Measurements from ENCODE around the gene FANCI.

DNA sequence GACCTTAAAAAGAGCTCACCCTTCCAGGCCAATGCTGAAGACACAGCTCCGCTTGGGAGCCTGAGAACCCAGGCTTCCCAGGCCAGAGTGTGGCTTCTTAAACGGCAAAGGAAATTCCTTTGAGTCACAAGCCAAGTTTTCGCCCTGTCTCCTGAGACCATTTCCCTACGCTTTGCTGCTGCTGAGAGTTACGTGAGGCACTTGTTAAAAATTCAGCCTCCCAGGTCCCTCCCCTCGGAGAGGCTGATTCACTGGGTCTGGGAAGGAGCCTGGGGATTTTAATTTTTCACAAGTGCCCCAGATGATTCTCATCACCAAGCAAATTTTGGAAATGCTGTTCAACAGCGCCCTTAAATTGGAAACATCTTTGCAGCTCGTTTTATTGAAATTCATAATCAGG is 47.9 kb upstream of the FANCI start:
- TF ChIP-seq CHD4 (IDR thresholded peaks at IDR 0.05; ENCODE audit: borderline replicate concordance, low read length): no peak
- no peak for TF ChIP-seq POLR2AphosphoS5 (IDR thresholded peaks at IDR 0.05; ENCODE audit: low read depth, low read length)
- TF ChIP-seq, protein P1, sequence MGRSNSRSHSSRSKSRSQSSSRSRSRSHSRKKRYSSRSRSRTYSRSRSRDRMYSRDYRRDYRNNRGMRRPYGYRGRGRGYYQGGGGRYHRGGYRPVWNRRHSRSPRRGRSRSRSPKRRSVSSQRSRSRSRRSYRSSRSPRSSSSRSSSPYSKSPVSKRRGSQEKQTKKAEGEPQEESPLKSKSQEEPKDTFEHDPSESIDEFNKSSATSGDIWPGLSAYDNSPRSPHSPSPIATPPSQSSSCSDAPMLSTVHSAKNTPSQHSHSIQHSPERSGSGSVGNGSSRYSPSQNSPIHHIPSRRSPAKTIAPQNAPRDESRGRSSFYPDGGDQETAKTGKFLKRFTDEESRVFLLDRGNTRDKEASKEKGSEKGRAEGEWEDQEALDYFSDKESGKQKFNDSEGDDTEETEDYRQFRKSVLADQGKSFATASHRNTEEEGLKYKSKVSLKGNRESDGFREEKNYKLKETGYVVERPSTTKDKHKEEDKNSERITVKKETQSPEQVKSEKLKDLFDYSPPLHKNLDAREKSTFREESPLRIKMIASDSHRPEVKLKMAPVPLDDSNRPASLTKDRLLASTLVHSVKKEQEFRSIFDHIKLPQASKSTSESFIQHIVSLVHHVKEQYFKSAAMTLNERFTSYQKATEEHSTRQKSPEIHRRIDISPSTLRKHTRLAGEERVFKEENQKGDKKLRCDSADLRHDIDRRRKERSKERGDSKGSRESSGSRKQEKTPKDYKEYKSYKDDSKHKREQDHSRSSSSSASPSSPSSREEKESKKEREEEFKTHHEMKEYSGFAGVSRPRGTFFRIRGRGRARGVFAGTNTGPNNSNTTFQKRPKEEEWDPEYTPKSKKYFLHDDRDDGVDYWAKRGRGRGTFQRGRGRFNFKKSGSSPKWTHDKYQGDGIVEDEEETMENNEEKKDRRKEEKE (IDR thresholded peaks at IDR 0.05): no peak
- TF ChIP-seq, protein P2, sequence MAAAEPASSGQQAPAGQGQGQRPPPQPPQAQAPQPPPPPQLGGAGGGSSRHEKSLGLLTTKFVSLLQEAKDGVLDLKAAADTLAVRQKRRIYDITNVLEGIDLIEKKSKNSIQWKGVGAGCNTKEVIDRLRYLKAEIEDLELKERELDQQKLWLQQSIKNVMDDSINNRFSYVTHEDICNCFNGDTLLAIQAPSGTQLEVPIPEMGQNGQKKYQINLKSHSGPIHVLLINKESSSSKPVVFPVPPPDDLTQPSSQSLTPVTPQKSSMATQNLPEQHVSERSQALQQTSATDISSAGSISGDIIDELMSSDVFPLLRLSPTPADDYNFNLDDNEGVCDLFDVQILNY (CRISPR knock-in tag; conservative IDR thresholded peaks at IDR 0.05): no peak
- TF ChIP-seq, protein P3, sequence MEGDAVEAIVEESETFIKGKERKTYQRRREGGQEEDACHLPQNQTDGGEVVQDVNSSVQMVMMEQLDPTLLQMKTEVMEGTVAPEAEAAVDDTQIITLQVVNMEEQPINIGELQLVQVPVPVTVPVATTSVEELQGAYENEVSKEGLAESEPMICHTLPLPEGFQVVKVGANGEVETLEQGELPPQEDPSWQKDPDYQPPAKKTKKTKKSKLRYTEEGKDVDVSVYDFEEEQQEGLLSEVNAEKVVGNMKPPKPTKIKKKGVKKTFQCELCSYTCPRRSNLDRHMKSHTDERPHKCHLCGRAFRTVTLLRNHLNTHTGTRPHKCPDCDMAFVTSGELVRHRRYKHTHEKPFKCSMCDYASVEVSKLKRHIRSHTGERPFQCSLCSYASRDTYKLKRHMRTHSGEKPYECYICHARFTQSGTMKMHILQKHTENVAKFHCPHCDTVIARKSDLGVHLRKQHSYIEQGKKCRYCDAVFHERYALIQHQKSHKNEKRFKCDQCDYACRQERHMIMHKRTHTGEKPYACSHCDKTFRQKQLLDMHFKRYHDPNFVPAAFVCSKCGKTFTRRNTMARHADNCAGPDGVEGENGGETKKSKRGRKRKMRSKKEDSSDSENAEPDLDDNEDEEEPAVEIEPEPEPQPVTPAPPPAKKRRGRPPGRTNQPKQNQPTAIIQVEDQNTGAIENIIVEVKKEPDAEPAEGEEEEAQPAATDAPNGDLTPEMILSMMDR (CRISPR knock-in tag; IDR thresholded peaks at IDR 0.05): no peak

Measured in HepG2 (cell line).